IPS-15b (cell line): ENCODE measurements around the gene SMTNL2.
"Not testable (repeated sequence)": the region's sequence is repeated elsewhere in the genome, so short reads cannot be mapped to it uniquely, and the experiment has no call there.

Experiments
- H3K27me3 ChIP-seq: one replicate; pipeline ENCODE4 v1.6.1; 2013; ENCODE audit warnings: low read length; ENCODE audit not compliant: control insufficient read depth, insufficient read depth
- H3K36me3 ChIP-seq: one replicate; pipeline ENCODE4 v1.6.1; 2013; ENCODE audit warnings: low read length; ENCODE audit not compliant: control insufficient read depth, insufficient read depth
- H3K4me1 ChIP-seq: one replicate; pipeline ENCODE4 v1.6.1; 2013; ENCODE audit warnings: mild to moderate bottlenecking, low read length; ENCODE audit not compliant: control insufficient read depth, insufficient read depth
- H3K4me3 ChIP-seq: one replicate; pipeline ENCODE4 v1.5.1; 2013; ENCODE audit warnings: low read depth, low read length
- H3K9ac ChIP-seq: one replicate; pipeline ENCODE4 v1.6.1; 2013; ENCODE audit warnings: low read depth, mild to moderate bottlenecking, low read length
- H3K9me3 ChIP-seq: one replicate; pipeline ENCODE4 v1.6.1; 2013; ENCODE audit warnings: mild to moderate bottlenecking, low read length; ENCODE audit not compliant: control insufficient read depth, insufficient read depth

Gene SMTNL2

DNA sequence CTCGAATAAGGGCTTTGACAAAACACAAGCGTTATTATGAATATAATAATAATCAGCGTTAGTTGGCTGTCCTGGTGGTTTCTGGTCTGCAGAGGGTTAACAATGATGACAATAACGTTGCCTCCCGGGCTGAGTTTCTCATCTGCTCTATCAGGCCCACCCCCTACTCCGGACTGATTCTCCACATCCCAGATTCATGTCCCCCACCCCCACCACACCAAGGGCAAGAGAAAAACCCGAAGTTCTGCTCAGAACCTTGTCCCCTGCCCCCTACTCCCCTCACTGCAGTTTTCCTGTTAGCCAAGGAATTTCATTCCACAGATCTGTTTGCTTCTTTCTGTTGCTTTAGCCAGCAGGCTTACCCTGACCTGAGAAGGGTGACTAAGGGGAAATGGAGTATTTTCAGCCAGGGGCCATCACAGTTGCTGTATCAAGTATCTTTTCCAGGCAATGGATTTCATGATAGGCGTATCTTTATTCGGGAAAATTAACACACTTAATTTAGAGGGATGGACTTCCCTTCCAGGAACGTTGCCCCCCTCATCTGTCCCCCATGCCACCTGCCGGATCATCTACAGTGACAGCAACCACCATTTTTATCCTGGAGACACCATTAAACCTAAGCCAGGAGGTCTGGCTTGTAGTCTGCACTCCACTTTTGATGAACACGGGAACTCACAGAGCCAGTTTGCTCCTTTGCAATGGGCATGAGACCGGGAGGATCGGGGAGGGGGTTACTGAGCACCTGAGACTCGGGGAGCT lies 33.4 kb downstream of the SMTNL2 start:
- Histone ChIP-seq H3K9me3 (no peaks in the 10 kb centered on the region), H3K27me3 (no peaks in the 10 kb centered on the region), H3K9ac (no peak overlapping the region), H3K36me3 (no peaks in the 10 kb centered on the region), H3K4me3 (no peak overlapping the region), H3K4me1 (peaks cover 2% of the 10 kb centered on the region)

DNA sequence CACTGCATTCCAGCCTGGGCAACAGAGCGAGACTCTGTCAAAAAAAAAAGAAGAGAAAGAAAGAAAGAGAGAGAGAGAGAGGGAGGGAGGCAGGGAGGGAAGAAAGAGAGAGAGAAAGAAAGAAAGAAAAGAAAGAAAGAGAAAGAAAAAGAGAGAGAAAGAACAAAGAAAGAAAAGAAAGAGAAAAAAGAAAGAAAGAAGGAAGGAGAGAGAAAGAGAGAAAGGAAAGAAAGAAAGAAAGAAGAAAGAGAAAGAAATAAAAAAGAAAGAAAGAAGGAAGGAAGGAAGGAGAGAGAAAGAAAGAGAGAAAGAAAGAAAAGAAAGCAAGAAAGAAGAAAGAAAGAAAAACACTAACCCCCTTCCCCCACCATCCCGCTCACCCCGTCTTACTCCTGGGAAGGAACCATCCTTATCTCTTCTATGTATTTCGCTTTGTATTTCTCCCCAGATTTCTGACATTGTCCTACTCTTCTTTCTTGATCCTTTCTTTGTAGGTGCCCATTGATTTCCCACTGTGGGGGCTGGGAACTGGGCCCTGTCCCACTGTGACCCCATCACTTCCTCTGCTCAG lies 36.3 kb downstream of the SMTNL2 start:
- Histone ChIP-seq H3K36me3 (no peaks in the 10 kb centered on the region), H3K9me3 (no peaks in the 10 kb centered on the region), H3K4me3 (no peak overlapping the region), H3K9ac (no peak overlapping the region), H3K27me3 (no peaks in the 10 kb centered on the region), H3K4me1 (peaks cover 2% of the 10 kb centered on the region)

DNA sequence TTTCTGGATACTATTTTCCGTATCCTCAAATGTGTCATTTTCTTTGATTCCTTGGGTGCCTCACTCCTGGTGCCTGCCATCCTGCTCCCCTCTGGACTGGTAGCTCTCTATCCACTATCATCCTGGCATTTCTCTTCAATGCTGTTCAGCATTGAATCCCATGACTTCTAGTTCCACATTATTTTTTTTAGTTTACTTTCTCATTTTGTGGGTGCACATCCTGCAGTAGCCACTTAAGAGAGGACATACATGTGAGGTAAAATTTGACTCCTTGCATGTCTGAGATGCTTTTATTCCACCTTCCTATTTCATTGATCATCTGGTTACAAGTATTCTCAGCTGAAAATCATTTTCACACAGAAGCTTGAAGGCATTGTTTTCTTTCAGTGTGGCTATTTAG lies 38.0 kb downstream of the SMTNL2 start:
- Histone ChIP-seq H3K9ac (no peak overlapping the region), H3K36me3 (no peaks in the 10 kb centered on the region), H3K9me3 (no peaks in the 10 kb centered on the region), H3K4me3 (no peak overlapping the region), H3K27me3 (no peaks in the 10 kb centered on the region), H3K4me1 (peaks cover under 1% of the 10 kb centered on the region)

DNA sequence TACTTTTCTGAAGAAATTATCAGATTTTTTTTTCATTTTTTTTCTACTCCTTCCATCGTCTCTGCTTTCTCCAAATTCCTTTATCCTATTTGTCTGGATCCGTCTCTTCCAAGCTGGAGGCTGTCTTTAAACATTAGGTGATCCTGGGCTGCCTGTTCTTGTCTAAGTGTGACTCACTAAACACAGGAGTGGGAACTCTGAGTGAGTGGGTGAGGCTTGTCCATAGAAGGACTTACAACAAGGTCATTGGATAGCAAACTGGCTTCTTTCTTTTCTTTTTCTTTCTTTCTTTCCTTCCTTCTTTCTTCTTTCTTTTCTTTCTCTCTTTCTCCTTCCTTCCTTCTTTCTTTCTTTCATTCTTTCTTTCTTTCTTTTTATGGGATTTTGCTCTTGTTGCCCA lies 38.9 kb downstream of the SMTNL2 start:
- H3K36me3 ChIP-seq = no peaks in the 10 kb centered on the region
- H3K27me3 ChIP-seq = no peaks in the 10 kb centered on the region
- no peak overlapping the region for H3K9ac ChIP-seq
- H3K4me1 ChIP-seq = no peaks in the 10 kb centered on the region
- H3K9me3 ChIP-seq = no peaks in the 10 kb centered on the region
- no peak overlapping the region for H3K4me3 ChIP-seq

DNA sequence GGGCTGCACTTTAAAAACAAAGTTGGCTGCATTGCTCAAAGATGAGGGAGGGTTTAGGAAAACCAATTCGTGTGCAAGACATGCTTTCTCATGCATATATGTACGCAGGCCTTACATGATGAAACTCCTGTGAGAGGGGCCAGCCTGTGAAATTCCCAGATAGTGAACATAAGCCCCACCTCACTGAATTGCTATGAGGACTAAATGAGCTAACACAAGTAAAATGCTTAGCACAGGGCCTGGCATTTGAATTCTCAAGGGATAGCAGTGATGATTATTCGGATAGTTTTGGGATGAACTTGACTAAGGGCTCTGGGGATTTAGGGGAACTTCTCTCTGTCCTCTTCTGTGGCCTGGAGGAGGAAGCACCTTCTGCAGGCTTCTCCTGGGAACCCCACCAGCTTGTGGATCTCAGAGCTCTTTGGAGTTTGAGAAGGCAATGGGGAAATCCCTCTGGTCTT lies 40.2 kb downstream of the SMTNL2 start:
- not testable (repeated sequence) for H3K27me3 ChIP-seq, H3K4me1 ChIP-seq, H3K4me3 ChIP-seq, H3K9me3 ChIP-seq, H3K9ac ChIP-seq, H3K36me3 ChIP-seq

DNA sequence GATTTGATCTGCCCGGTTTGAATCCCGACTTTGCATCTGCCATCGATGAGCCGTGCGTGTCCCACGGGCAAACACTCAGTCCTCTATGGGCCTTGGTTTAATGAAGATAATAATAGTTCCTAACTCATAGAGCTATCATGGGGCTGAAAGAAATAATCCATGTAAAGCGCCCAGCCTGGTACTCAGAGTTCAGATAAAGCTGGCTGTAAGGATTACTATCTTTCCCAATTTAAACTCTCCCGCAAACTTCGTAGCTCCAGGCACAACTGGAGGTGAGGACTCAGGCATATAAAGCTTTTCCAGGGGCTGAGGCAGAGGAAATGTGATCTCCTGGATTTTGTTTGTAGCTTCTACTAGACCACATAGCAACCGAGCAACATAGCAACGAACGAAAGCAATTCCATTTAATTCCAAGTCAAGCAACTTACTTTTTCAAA lies 40.9 kb downstream of the SMTNL2 start:
- Histone ChIP-seq H3K27me3 (no peaks in the 10 kb centered on the region), H3K4me1 (no peaks in the 10 kb centered on the region), H3K9ac (no peak overlapping the region), H3K36me3 (no peaks in the 10 kb centered on the region), H3K9me3 (no peaks in the 10 kb centered on the region), H3K4me3 (no peak overlapping the region)

DNA sequence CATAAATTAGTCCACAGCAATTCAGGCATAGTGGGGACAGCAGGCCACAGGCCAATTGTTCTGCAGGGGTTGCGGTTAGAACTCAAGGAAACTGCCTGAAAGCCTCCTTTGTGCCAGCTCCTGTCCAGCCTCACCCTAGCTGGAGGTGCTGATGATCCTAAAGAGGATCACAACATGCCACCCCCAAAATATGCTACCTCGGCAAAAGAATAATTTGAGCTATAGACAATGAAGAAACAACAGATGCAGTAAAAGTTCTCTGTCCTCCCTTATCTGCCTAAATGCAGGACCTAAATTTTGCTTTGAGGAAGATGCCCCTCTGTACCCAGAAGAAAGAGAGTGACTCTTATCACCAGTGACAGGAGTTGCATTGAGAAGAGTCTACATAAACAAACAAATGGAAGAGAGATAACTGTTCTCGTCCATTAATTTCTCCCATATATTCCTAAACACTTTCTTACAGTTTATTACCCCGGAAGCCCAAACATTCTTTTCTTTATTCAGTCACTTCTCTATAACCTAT lies 42.5 kb downstream of the SMTNL2 start:
- Histone ChIP-seq H3K9ac (no peak overlapping the region), H3K9me3 (no peaks in the 10 kb centered on the region), H3K4me1 (no peaks in the 10 kb centered on the region), H3K4me3 (no peak overlapping the region), H3K36me3 (no peaks in the 10 kb centered on the region), H3K27me3 (no peaks in the 10 kb centered on the region)

DNA sequence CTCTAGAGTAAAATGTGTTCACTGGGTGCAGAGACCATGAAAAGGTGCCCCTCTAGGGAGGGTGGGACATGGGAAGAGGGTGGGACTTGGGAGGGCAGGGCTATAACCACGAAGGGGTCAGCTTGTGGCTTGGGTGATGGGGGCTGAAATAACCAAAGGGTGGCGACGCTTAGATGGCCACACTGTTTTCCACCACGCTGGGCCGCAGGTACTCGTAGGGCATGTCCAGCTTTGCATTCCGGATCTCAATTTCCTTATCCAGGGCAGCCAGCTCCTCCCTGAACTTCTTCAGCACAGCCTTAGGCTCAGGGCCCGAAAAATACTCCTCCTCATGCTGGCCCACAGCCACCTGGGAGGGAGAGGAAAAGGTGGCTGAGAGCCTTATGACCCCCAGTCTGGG lies 47.1 kb downstream of the SMTNL2 start:
- H3K4me1 ChIP-seq = peaks cover 17% of the 10 kb centered on the region
- no peak overlapping the region for H3K4me3 ChIP-seq
- H3K9me3 ChIP-seq = no peaks in the 10 kb centered on the region
- H3K9ac ChIP-seq = no peak overlapping the region
- H3K27me3 ChIP-seq = peaks cover 7% of the 10 kb centered on the region
- H3K36me3 ChIP-seq = no peaks in the 10 kb centered on the region

DNA sequence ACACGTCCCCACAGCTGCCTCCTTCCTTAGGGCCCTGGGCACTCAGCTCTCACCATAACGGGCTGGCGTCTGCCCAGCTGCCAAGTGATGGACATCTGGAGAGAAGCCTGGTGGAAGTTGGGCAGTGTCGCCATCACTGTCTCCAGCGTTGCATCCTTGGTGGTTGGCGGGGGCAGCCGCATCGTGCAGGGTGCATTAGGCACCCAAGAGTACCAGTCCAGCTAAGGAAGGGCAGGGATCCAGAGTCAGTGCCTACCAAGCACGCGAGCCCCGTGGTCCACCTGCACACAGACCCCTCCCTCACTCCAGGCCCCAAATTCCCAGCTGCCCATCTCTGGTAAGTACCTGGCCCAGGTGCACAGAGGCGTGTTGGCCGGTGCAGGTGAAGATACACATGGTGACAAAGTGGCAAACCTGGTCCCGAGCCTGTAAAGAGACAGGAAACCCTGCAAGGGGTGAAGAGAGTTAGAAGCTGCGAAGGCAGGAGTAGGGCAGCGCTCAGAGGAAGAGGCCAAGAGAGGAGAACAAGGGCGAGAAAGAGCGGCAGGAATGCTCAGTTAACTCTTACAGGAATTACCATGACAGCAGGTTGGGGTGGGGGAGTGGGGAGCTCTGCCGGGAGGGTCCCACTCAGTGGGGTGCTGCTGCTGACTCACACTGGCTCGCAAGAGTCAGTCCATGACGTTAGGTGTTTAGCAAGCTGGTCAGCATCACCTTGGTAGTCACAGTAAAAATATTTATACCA lies 47.7 kb downstream of the SMTNL2 start:
- H3K4me1 ChIP-seq = peaks cover 17% of the 10 kb centered on the region

DNA sequence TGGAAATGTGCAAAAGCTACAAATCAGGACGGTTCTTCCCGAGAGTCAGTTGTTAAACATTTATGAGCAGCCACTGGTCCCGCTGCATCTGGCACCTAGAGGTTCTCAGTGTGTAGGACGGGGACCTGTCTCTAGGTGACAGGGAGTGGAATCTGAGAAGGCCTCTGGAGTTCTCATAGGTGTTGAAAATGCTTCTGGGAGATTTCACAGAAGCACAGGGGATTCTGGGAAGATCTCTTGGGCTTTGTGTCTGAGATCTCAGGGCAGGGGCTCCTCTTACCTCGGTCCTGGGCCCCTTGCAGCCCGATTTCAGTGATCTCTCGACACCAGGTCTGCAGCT lies 48.2 kb downstream of the SMTNL2 start:
- no peaks in the 10 kb centered on the region for H3K36me3 ChIP-seq
- H3K9ac ChIP-seq = no peak overlapping the region
- peaks cover 17% of the 10 kb centered on the region for H3K4me1 ChIP-seq
- H3K27me3 ChIP-seq = peaks cover 18% of the 10 kb centered on the region
- H3K4me3 ChIP-seq = no peak overlapping the region
- no peaks in the 10 kb centered on the region for H3K9me3 ChIP-seq

More for the DNA sequence above, 47.7 kb downstream of the SMTNL2 start:
- H3K9ac ChIP-seq = no peak overlapping the region
- H3K36me3 ChIP-seq = no peaks in the 10 kb centered on the region
- H3K4me3 ChIP-seq = no peak overlapping the region
- no peaks in the 10 kb centered on the region for H3K9me3 ChIP-seq
- peaks cover 13% of the 10 kb centered on the region for H3K27me3 ChIP-seq

DNA sequence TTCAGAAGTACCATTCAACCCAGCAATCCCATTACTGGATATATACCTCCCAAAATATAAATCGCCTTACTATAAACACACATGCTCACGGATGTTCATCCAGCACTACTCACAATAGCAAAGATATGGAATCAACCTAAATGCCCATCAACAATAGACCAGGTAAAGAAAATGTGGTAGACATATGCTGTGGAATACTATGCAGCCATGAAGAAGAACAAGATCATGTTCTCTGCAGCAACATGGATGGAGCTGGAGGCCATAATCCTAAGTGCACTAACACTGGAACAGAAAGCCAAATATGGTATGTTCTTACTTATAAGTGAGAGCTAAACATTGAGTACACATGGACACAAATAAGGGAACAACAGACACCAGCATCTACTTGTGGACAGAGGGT lies 49.3 kb downstream of the SMTNL2 start:
- Histone ChIP-seq H3K4me1 (peaks cover 18% of the 10 kb centered on the region), H3K9me3 (no peaks in the 10 kb centered on the region), H3K4me3 (no peak overlapping the region), H3K36me3 (no peaks in the 10 kb centered on the region), H3K27me3 (peaks cover 21% of the 10 kb centered on the region), H3K9ac (no peak overlapping the region)
